WTC11 (cell line): ENCODE data around the gene SDE2. TPM values are rescaled to one million over a fixed set of nuclear protein-coding genes. Genes with fewer than 3 reads are reported as not detected.

Experiments
- ATAC-seq: fragments of 200-7000 bp; cut with Tn5 transposase; 2 replicates; pipeline ENCODE4 v1.10.0; 2021; ENCODE audit warnings: mild to moderate bottlenecking, moderate library complexity
- CTCF ChIA-PET: fragments of 300-600 bp; sonication (Branson Sonifier 250); formaldehyde crosslinking; loops from one replicate; lab custom pipeline; 2021; ENCODE audit warnings: antibody characterized with exemption; lab: Charles Lee
- POLR2A ChIA-PET: fragments of 350-600 bp; sonication (Branson Sonifier 250); formaldehyde crosslinking; loops from one replicate; lab custom pipeline; 2021; ENCODE audit warnings: antibody characterized with exemption; lab: Charles Lee
- DNase-seq: peaks from one replicate; pipeline ENCODE4 v3.0.0; 2021; ENCODE audit warnings: low spot score
- H3K27ac Mint-ChIP-seq: 2 replicates; pipeline ENCODE4 v1.8.0; 2021; ENCODE audit warnings: mixed read lengths
- H3K27me3 Mint-ChIP-seq: 2 replicates; pipeline ENCODE4 v1.8.0; 2021; ENCODE audit warnings: low read depth, mild to moderate bottlenecking, moderate library complexity, mixed read lengths
- H3K36me3 Mint-ChIP-seq: 2 replicates; pipeline ENCODE4 v1.8.0; 2021; ENCODE audit warnings: mixed read lengths
- H3K4me1 Mint-ChIP-seq: 2 replicates; pipeline ENCODE4 v1.8.0; 2022; ENCODE audit warnings: mixed read lengths
- H3K4me3 Mint-ChIP-seq: 2 replicates; pipeline ENCODE4 v1.8.0; 2021; ENCODE audit warnings: mild to moderate bottlenecking, moderate library complexity, mixed read lengths
- H3K9me3 Mint-ChIP-seq: 2 replicates; pipeline ENCODE4 v1.8.0; 2021; ENCODE audit warnings: mixed read lengths
- CREB1 ChIP-seq: sonication (generic); formaldehyde crosslinking; IDR thresholded peaks from 2 replicates; pipeline ENCODE4 v1.8.0; 2023; ENCODE audit warnings: mild to moderate bottlenecking, missing genetic modification reagents
- E2F5 ChIP-seq: sonication (generic); formaldehyde crosslinking; IDR thresholded peaks from 2 replicates; pipeline ENCODE4 v1.8.1; 2022; ENCODE audit warnings: mild to moderate bottlenecking, moderate library complexity, missing genetic modification reagents
- ELF4 ChIP-seq: sonication (generic); formaldehyde crosslinking; IDR thresholded peaks from 2 replicates; pipeline ENCODE4 v1.8.1; 2022; ENCODE audit warnings: low read depth, mild to moderate bottlenecking, moderate library complexity, missing genetic modification reagents
- ERG ChIP-seq: fragments of 250-450 bp; sonication (Bioruptor Pico); IDR thresholded peaks from 2 replicates; pipeline ENCODE4 v1.8.0; 2021; ENCODE audit warnings: mild to moderate bottlenecking
- FOXJ3 ChIP-seq: sonication (generic); formaldehyde crosslinking; IDR thresholded peaks from 2 replicates; pipeline ENCODE4 v1.9.0; 2021; ENCODE audit warnings: missing genetic modification reagents, mild to moderate bottlenecking, borderline replicate concordance
- FOXK1 ChIP-seq: sonication (generic); formaldehyde crosslinking; IDR thresholded peaks from 2 replicates; pipeline ENCODE4 v1.8.0; 2022; ENCODE audit warnings: mild to moderate bottlenecking, moderate library complexity, missing genetic modification reagents
- GABPB1 ChIP-seq: sonication (generic); formaldehyde crosslinking; IDR thresholded peaks from 2 replicates; pipeline ENCODE4 v1.8.1; 2023; ENCODE audit warnings: mild to moderate bottlenecking, missing genetic modification reagents
- GTF2I ChIP-seq: fragments of 250-450 bp; sonication (Bioruptor Pico); conservative IDR thresholded peaks from 2 replicates; pipeline ENCODE4 v1.4.0; 2021; ENCODE audit warnings: mild to moderate bottlenecking
- IRF1 ChIP-seq: sonication (generic); formaldehyde crosslinking; IDR thresholded peaks from 2 replicates; pipeline ENCODE4 v1.8.0; 2023; ENCODE audit warnings: missing genetic modification reagents
- NFE2L1 ChIP-seq: sonication (generic); formaldehyde crosslinking; IDR thresholded peaks from 2 replicates; pipeline ENCODE4 v1.8.1; 2023; ENCODE audit warnings: missing genetic modification reagents
- NR3C1 ChIP-seq: sonication (generic); formaldehyde crosslinking; conservative IDR thresholded peaks from 2 replicates; pipeline ENCODE4 v1.8.1; 2023; ENCODE audit warnings: low read depth, mild to moderate bottlenecking, missing genetic modification reagents
- PRRX2 ChIP-seq: fragments of 250-450 bp; sonication (Bioruptor Pico); IDR thresholded peaks from 2 replicates; pipeline ENCODE4 v1.8.0; 2021; ENCODE audit warnings: mild to moderate bottlenecking
- SOX15 ChIP-seq: fragments of 250-450 bp; sonication (Bioruptor Pico); IDR thresholded peaks from 2 replicates; pipeline ENCODE4 v1.9.0; 2021; ENCODE audit warnings: mild to moderate bottlenecking
- TCF7 ChIP-seq: sonication (generic); formaldehyde crosslinking; IDR thresholded peaks from 2 replicates; pipeline ENCODE4 v1.8.0; 2022; ENCODE audit warnings: mild to moderate bottlenecking, low read depth, missing genetic modification reagents, moderate library complexity
- TEAD1 ChIP-seq: sonication (generic); formaldehyde crosslinking; IDR thresholded peaks from 2 replicates; pipeline ENCODE4 v1.8.0; 2022; ENCODE audit warnings: mild to moderate bottlenecking, missing genetic modification reagents
- ZNF121 ChIP-seq: sonication (generic); formaldehyde crosslinking; IDR thresholded peaks from 2 replicates; pipeline ENCODE4 v1.8.0; 2023; ENCODE audit warnings: missing genetic modification reagents
- ZNF219 ChIP-seq: sonication (generic); formaldehyde crosslinking; IDR thresholded peaks from 2 replicates; pipeline ENCODE4 v1.8.0; 2023; ENCODE audit warnings: missing genetic modification reagents, mild to moderate bottlenecking, borderline replicate concordance
- ZNF263 ChIP-seq: sonication (generic); formaldehyde crosslinking; IDR thresholded peaks from 2 replicates; pipeline ENCODE4 v1.8.1; 2022; ENCODE audit warnings: low read depth, mild to moderate bottlenecking, moderate library complexity, missing genetic modification reagents
- ZNF317 ChIP-seq: sonication (generic); formaldehyde crosslinking; IDR thresholded peaks from 2 replicates; pipeline ENCODE4 v1.8.1; 2023; ENCODE audit warnings: low read depth, mild to moderate bottlenecking, moderate library complexity, missing genetic modification reagents, borderline replicate concordance
- ZNF396 ChIP-seq: fragments of 250-450 bp; sonication (Bioruptor Pico); IDR thresholded peaks from 2 replicates; pipeline ENCODE4 v1.8.0; 2021; ENCODE audit warnings: mild to moderate bottlenecking, moderate library complexity, borderline replicate concordance
- ZNF671 ChIP-seq: fragments of 250-450 bp; sonication (Bioruptor Pico); IDR thresholded peaks from 2 replicates; pipeline ENCODE4 v1.8.0; 2021; ENCODE audit warnings: mild to moderate bottlenecking
- total RNA-seq: library from RNA; stranded (reverse); gene quantifications from 3 replicates; pipeline ENCODE4 v1.2.3, GENCODE V29; 2021
- TF ChIP-seq, protein P1 (sequence below): fragments of 250-450 bp; sonication (Bioruptor Pico); IDR thresholded peaks from 2 replicates; pipeline ENCODE4 v1.9.0; 2021; ENCODE audit warnings: mild to moderate bottlenecking
- TF ChIP-seq, protein P2 (sequence below): sonication (generic); formaldehyde crosslinking; IDR thresholded peaks from 2 replicates; pipeline ENCODE4 v1.8.1; 2022; ENCODE audit warnings: low read depth, missing genetic modification reagents, borderline replicate concordance
- TF ChIP-seq, protein P3 (sequence below): sonication (generic); formaldehyde crosslinking; IDR thresholded peaks from 2 replicates; pipeline ENCODE4 v1.8.1; 2022; ENCODE audit warnings: low read depth, mild to moderate bottlenecking, moderate library complexity, missing genetic modification reagents, borderline replicate concordance
- TF ChIP-seq, protein P4 (sequence below): sonication (generic); formaldehyde crosslinking; IDR thresholded peaks from 2 replicates; pipeline ENCODE4 v1.8.0; 2022; ENCODE audit warnings: mild to moderate bottlenecking, missing genetic modification reagents

The SDE2 gene
- total RNA-seq, 1 experiment from 2014 or later = 17.2 TPM

GRCh38 chr1:226041419-226041818, 42.3 kb upstream of the SDE2 start (continued):
- no peak for TF ChIP-seq ZNF263 (CRISPR knock-in tag)
- TF ChIP-seq, all 79 proteins: peak for 0

GRCh38 chr1:226038661-226039060, 39.5 kb upstream of the SDE2 start:
- TF ChIP-seq, protein P1, sequence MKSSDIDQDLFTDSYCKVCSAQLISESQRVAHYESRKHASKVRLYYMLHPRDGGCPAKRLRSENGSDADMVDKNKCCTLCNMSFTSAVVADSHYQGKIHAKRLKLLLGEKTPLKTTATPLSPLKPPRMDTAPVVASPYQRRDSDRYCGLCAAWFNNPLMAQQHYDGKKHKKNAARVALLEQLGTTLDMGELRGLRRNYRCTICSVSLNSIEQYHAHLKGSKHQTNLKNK = no peak
- TF ChIP-seq ELF4 = no peak
- TF ChIP-seq NR3C1 = no peak
- no peak for TF ChIP-seq ZNF317
- no peak for TF ChIP-seq ZNF671 (CRISPR knock-in tag)
- no peak for TF ChIP-seq FOXJ3 (CRISPR knock-in tag)
- TF ChIP-seq, protein P2, sequence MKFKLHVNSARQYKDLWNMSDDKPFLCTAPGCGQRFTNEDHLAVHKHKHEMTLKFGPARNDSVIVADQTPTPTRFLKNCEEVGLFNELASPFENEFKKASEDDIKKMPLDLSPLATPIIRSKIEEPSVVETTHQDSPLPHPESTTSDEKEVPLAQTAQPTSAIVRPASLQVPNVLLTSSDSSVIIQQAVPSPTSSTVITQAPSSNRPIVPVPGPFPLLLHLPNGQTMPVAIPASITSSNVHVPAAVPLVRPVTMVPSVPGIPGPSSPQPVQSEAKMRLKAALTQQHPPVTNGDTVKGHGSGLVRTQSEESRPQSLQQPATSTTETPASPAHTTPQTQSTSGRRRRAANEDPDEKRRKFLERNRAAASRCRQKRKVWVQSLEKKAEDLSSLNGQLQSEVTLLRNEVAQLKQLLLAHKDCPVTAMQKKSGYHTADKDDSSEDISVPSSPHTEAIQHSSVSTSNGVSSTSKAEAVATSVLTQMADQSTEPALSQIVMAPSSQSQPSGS (CRISPR knock-in tag) = no peak
- TF ChIP-seq, protein P3, sequence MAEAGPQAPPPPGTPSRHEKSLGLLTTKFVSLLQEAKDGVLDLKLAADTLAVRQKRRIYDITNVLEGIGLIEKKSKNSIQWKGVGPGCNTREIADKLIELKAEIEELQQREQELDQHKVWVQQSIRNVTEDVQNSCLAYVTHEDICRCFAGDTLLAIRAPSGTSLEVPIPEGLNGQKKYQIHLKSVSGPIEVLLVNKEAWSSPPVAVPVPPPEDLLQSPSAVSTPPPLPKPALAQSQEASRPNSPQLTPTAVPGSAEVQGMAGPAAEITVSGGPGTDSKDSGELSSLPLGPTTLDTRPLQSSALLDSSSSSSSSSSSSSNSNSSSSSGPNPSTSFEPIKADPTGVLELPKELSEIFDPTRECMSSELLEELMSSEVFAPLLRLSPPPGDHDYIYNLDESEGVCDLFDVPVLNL (CRISPR knock-in tag) = no peak
- TF ChIP-seq IRF1 (CRISPR knock-in tag) = no peak
- no peak for TF ChIP-seq TEAD1 (CRISPR knock-in tag)
- TF ChIP-seq, protein P4, sequence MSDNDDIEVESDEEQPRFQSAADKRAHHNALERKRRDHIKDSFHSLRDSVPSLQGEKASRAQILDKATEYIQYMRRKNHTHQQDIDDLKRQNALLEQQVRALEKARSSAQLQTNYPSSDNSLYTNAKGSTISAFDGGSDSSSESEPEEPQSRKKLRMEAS (CRISPR knock-in tag) = no peak
- no peak for TF ChIP-seq FOXK1 (CRISPR knock-in tag)
- TF ChIP-seq ZNF396 (CRISPR knock-in tag) = no peak
- DNase-seq (no peak), ATAC-seq (no peak)
- Mint-ChIP-seq H3K36me3 (no peaks in the 10 kb centered on the region), H3K4me3 (no peak overlapping the region), H3K27me3 (no peaks in the 10 kb centered on the region; the same call in 1 of the 2 replicates), H3K4me1 (peaks cover 7% of the 10 kb centered on the region; the same call in 1 of the 2 replicates), H3K9me3 (no peaks in the 10 kb centered on the region), H3K27ac (no peak overlapping the region)
- ChIA-PET CTCF (no interaction called here), POLR2A (no interaction called here)

- H3K27ac Mint-ChIP-seq = no peak overlapping the region
- TF ChIP-seq NFE2L1 (CRISPR knock-in tag) = no peak
- TF ChIP-seq GABPB1 = no peak
- TF ChIP-seq GTF2I = no peak
- no peak for TF ChIP-seq SOX15
- no peak for TF ChIP-seq ZNF121
- no peak for TF ChIP-seq CREB1 (CRISPR knock-in tag)
- no peak for TF ChIP-seq ERG (CRISPR knock-in tag)
- TF ChIP-seq ZNF219 (CRISPR knock-in tag) = no peak
- TF ChIP-seq, protein P3 (CRISPR knock-in tag) = no peak
- TF ChIP-seq E2F5 (CRISPR knock-in tag) = no peak
- TF ChIP-seq TCF7 (CRISPR knock-in tag) = no peak
- TF ChIP-seq, protein P4 (CRISPR knock-in tag) = no peak
- TF ChIP-seq PRRX2 (CRISPR knock-in tag) = no peak
- H3K27me3 Mint-ChIP-seq = no peaks in the 10 kb centered on the region
- no peak overlapping the region for H3K4me3 Mint-ChIP-seq
- ATAC-seq (no peak), DNase-seq (no peak)
- ChIA-PET POLR2A (no interaction called here), CTCF (no interaction called here)
- H3K9me3 Mint-ChIP-seq = no peaks in the 10 kb centered on the region
- no peaks in the 10 kb centered on the region for H3K36me3 Mint-ChIP-seq
- no peaks in the 10 kb centered on the region for H3K4me1 Mint-ChIP-seq
Measured at GRCh38 chr1:226035915-226036314, 36.8 kb upstream of the SDE2 start.
